ELR (cell line): ENCODE results near the gene KRT33B.
"Not testable (repeated sequence)": the region's sequence is repeated elsewhere in the genome, so short reads cannot be mapped to it uniquely, and the experiment has no call there.

ENCODE experiments used
- DNase-seq: peaks from one replicate; pipeline ENCODE4 v3.0.0-alpha.2; 2015; ENCODE audit warnings: low read depth

Gene KRT33B

GRCh38 chr17:41393294-41393693, 23.7 kb upstream of the KRT33B start:
- DNase-seq = no peak

GRCh38 chr17:41392278-41392677, 22.7 kb upstream of the KRT33B start:
- peak; percentile 67 for DNase-seq

DNA sequence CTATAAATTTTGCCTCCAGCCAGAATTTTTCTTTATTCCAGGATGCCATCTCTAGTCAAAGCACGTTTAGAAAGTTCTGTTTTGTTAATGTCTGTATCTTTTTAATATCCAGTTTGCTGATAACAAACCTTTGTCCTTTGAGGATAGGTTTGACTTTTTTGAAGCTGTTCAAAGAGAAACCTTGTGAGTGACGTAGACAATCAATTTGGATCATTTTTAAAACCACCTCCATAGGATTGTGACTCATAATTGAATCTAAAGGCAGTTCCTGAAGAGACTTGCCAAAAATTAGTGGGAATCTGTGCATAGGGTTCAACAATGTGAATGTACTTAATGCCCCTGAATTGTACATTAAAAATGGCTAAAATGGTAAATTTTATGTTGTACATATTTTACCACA, 21.9 kb upstream of the KRT33B start:
- DNase-seq = no peak

DNA sequence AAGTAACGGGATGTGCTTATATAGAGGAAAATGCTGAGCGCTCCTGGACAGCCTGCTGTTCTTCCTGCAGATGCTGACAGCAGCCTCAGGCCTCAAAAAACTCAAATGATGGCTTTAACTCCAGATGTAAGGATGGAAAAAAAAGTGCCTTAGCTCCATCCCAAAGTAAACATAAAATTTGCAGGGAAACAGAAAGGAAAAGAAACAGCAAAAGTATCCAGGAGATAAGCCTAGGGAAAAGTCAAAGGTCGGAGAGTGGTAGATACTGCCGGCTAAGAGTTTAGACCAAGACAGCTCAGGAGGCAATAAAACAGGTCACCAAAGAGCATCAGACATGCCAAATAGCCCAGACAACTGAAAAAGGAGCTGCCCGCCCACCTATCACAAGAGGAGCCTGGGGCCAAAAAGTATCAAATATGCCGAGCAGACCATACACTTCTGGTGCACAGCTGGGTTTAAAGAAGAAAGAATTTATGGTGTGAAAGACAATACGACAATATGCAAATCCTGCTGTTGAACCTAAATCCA, 20.9 kb upstream of the KRT33B start:
- DNase-seq = no peak

GRCh38 chr17:41387670-41388069, 18.1 kb upstream of the KRT33B start:
- no peak for DNase-seq

GRCh38 chr17:41386227-41386626, 16.6 kb upstream of the KRT33B start:
- DNase-seq = no peak

DNA sequence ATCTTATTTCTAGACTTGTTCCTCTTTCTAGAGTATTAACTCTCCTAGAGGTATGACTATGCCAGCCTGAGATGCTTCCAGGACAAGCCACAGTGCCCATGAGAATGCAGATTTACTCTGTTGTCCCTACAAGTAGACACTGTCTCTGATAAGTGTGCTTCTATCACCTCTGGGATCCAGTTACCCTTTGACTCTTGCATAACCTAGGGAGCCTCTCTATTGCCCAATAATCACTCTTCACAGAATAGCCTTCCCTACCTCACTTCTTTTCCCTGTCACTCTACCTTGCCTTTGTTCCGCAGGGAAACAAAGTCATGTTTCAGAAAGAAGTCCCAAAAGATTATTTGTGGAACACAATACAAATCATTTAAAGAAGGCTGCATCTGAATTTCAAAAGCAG, 14.1 kb upstream of the KRT33B start:
- no peak for DNase-seq

DNA sequence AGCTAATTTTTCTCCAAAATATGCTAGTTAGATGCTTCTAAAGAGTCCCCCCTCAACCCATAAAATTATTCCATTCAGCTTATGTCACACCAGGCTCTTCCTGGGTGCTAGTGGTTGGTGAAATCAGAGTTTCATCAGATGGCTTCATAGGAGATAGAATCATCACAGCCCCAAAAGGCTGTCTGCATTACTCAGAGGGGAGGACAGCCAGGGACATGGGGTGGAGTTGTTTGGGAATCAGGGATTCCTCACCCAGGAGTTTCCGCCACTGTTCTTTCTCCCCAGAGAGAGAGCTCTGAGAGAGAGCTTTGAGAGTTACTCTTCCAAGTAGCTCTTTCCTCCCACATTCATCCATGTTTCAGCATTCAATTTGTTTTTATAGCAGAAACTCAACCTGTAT, 12.8 kb upstream of the KRT33B start:
- peak; percentile 72 for DNase-seq

DNA sequence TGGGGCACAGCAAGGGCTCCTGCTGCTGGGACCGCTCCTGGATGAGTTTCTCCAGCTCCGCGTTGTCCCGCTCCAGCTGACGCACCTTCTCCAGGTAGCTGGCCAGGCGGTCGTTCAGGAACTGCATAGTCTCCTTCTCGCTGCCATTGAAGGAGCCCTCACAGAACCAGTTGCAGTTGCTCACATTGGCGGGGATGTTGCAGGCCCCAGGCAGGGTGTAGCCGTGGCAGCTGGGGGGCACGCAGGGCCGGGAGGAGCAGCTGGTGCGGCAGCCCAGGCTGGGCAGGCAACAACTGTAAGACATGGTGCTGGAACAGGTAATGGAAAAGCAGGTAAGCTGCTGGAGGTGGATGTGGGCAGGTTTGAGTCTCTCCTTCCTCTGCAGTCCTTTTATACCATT, 12.3 kb upstream of the KRT33B start, which contains the start of gene KRT34:
Gene KRT34 (minus strand): TSS at position 364 of the 400 bp plus-strand sequence. CDS start 60 bp downstream, at position 304.
- DNase-seq = not testable (repeated sequence)

- DNase-seq = peak; percentile 98
Observed at GRCh38 chr17:41380091-41380490, 10.5 kb upstream of the KRT33B start.

DNA sequence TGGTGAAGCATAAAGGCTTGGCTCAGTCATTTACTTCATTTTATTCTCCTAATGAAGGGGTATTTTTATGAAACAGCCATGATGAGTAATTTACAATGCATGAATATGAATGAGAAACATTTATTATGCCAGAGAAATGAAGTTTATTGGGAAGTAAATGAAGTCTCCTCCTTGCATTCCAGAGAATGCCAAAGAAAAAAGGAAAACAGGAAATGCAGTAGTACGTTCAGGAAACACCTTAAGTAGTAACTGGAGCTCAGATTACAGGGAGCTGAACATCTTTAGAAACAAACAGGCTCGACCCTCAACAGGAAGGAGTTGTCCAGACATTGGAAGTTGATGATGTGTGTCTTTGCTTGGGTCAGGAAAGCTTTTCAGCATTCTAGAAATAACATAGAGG, 7.9 kb upstream of the KRT33B start:
- peak; percentile 45 for DNase-seq

- DNase-seq = no peak
Observed at GRCh38 chr17:41369023-41369422, 590 bp downstream of the KRT33B start.

DNA sequence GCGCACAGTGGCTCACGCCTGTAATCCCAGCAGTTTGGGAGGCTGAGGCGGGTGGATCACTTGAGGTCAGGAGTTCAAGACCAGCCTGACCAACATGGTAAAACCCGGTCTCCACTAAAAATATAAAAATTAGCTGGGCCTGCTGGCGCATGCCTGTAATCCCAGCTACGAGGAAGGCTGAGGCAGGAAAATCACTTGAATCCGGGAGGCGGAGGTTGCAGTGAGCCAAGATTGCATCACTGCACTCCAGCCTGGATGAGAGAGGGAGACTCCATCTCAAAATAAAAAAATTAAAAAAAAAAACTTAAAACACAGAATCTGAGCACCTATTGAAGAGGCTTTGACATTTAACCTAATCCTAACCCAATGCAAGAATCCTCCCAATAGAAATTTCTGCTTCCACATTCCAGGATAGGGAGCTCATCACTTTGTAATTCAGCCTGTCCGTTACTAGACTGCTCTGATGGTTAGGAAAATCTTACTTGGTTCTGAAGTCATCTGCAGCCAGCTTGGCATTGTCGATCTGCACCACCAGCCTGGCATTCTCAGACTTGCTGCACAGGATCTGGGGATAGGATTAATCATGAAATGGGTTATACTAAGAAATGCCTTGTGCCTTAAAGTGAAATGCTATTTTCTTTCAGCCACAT, 2.1 kb downstream of the KRT33B start:
- DNase-seq = peak; percentile 79

GRCh38 chr17:41366070-41366469, 3.5 kb downstream of the KRT33B start:
- no peak for DNase-seq

- DNase-seq = no peak
Observed at GRCh38 chr17:41363881-41364280, 5.7 kb downstream of the KRT33B start.

DNA sequence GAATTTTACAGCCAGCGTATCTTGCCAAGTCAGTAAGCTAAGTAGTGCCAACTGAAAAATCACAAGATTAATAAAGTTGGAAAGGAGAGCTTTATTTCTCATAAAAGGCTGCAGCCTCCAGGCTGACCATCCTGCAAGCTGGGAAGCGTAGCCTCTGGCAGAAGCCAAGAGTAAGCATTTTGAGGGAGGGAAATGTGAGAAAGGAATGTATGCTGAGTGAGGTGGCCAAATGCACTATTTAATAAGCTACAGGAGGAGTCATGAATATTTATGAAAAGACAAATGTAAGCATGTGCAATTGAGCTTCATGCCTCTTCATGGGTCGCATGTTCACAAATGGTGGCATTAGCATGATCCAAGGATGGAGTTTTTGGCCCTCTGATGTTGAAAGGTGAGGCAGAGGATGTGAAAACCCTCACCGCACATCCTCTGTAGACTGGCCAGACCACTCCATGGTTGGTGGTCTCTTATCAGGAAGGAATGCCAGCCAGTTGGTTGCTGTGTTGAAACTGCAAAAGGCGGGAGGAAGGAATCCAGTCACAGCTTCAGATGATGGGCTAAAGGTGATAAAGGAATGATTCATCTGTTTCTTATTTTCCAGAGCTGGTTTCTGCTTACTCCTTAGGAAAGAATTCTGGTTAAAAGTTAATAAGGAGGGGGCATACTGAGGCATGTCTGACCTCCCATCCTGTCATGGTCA, 9.2 kb downstream of the KRT33B start:
- DNase-seq = peak; percentile 88

- no peak for DNase-seq
Observed at GRCh38 chr17:41354536-41354935, 15.1 kb downstream of the KRT33B start.

DNA sequence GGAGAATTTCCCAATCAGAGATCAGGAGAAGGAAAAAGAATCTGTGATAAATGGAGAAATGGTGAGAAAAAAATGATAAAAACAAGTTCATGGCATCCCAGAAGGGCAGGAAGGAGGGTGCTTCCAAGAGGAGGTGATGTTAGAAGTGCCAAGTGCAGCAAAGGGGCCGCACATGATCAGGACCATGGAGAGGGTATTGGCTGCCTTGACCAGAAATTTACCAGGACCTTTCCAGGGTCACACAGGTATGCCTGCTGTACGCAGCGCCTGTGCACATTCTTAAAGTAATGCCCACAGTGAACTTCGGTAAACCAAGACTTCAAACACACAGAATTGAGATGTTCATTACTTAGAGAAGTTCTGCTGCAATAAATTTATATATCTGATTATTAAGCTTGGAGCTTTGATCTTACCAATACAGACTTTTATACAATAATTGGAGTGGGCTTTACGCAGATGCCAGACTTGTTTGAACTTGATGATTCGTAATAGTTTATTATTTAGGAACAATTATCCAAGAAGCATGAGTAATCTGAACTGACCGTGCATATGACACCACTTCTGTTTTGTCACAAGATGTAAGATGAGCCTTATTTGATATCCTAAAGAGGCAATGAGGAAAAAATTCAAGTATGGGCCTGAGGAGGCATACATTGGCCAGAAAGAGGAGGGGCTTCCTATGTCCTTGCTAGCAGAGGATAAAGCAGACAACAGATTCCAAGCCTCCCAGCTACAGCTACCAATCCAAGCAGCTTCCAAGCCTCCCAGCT, 16.8 kb downstream of the KRT33B start:
- no peak for DNase-seq

- no peak for DNase-seq
Observed at GRCh38 chr17:41351177-41351576, 18.4 kb downstream of the KRT33B start.

DNA sequence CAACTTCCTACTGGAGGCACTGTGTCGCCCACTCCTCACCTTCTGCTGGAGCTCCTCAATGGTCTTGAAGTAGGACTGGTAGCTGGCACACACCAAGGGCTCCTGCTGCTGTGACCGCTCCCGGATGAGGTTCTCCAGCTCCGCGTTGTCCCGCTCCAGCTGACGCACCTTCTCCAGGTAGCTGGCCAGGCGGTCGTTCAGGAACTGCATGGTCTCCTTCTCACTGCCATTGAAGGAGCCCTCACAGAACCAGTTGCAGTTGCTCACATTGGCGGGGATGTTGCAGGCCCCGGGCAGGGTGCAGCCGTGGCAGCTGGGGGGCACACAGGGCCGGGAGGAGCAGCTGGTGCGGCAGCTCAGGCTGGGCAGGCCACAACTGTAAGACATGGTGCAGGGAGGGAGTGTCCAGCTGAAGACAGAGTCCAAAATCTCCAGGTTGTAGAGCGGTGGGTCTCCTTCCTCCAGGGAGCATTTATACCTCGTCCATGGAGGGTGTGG, 19.2 kb downstream of the KRT33B start, which contains the start of gene KRT33A:
Gene KRT33A (minus strand): TSS at position 448 of the 498 bp plus-strand sequence. CDS start 61 bp downstream, at position 387.
- DNase-seq = not testable (repeated sequence)

DNA sequence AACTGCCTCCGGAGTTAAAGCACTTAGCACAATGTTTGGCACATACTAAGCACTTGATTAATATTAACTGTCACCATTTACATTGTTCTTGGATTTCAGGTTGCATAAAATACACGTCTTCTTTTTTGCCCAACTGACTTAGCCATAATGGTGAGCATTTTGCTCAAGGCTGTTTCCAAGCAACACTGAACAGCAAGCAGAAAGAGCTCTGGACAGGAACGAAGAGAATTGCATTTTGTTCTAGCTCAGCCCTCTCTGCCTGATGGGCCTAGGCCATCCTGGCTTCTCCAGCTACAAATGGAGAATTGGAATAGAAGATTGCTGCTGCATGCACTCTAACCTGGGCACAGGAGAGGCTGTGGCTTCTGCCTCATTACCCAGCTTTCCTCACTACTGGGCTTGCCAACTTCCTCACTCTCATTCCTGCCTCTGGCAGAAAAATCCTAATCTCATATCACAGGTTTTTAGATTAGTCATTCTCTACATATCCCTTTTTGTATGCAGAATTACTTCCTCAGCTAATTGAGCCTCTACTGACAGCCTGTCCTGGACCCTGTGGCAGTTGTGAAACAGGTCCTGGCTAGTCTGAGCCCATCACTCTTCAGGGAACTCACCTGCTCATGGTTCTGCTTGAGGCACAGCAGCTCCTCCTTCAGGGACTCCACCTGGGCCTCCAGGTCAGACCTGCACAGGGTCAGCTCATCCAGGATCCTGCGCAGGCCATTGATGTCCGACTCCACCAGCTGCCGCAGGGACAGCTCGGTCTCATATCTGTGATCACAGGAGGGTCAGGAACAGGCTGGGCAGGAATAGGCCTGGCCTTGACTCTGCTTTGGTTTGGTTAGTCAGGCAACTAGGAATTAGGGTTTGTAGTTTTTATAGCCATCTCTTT, 21.5 kb downstream of the KRT33B start:
- DNase-seq = no peak
